GM21367 (cell line): Measurements from ENCODE around the gene SPON1.
"Not testable (repeated sequence)": the region's sequence is repeated elsewhere in the genome, so short reads cannot be mapped to it uniquely, and the experiment has no call there.

Experiments used
- ATAC-seq: cut with Tn5 transposase; IDR thresholded peaks from one replicate; pipeline ENCODE4 v1.9.1; 2021; ENCODE audit not compliant: unreplicated experiment

Gene SPON1

GRCh38 chr11:13962562-13963168, at the start of gene SPON1:
SPON1 (plus strand) TSS chr11:13962723; CDS start chr11:13962905, 182 bp downstream.
- no peak for ATAC-seq

DNA sequence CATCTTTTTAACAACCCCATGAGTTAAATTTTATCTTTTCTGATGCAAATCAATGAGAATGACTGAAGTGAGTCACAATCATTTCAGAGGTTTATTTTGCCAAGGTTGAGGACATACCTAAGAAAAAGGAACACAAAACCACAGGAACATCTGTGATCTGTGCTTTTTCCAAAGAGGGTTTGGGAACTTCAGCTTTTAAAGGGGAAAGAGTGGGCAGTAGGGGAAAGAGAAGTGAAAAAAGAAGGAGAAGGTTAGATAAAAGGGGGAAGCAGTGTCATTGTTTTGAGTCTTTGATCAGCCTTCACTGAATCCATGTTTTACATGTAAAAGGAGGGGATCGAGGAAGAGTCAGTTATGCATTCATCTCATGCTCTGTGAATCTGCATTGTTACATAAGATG, 45.3 kb upstream of the SPON1 start:
- ATAC-seq = no peak

DNA sequence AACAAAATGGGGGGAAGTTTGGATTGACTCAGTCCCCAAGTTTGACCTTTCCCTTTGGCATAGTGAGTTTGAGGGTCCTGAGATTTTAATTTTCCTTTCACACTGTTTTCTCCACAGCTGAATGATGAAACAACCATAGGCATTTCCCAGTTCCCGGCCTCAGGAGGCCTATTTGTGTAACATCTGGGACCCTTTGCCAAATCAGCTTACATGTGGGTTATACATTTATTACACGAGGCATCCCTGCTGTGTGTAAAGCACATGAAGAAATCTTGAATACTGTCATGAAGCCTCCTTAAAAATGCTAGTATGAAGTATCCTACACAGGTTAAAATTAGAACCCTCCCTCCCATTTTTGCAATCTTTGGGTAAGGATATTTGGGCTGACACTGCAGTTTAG, 44.6 kb upstream of the SPON1 start:
- no peak for ATAC-seq

DNA sequence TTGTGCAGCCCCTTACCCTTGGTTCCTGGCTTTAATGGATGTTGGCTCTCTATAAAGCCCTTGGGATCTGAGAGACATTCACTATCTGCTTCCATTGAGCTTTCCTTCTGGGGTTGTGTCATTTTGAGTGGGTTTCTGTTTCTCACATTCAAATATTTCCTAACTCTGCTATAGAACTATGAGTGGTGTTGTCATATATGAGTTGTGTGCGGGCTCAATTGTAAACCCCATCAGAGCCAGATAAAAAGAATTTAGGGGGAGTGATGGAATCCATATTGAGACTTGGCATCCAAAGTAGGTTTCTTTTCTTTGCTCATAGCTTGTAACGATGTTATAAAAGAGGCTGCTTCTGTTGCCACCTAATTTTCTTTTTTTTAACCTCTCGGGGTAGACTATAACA, 41.8 kb upstream of the SPON1 start:
- ATAC-seq = no peak

DNA sequence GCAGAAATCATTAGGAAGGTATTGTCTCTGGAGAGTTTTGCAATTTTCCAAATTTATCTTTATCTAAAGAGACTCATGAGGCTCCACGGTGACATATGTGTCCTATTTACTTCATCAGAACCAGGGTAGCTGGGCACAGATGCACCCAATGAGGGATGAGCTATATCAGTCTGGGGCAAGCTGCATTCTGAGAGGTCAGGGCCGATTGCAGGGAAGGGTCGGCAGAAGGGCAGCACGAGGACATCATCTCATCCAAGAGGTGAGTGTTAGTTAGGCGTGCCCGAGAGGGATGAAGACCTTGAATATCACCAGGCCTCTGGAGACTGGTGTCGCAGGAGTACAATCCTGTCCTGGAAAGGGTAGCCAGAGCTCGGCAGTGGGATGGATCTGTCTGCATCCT, 41.0 kb upstream of the SPON1 start:
- ATAC-seq = no peak

GRCh38 chr11:13923182-13923581, 39.3 kb upstream of the SPON1 start:
- ATAC-seq = no peak

DNA sequence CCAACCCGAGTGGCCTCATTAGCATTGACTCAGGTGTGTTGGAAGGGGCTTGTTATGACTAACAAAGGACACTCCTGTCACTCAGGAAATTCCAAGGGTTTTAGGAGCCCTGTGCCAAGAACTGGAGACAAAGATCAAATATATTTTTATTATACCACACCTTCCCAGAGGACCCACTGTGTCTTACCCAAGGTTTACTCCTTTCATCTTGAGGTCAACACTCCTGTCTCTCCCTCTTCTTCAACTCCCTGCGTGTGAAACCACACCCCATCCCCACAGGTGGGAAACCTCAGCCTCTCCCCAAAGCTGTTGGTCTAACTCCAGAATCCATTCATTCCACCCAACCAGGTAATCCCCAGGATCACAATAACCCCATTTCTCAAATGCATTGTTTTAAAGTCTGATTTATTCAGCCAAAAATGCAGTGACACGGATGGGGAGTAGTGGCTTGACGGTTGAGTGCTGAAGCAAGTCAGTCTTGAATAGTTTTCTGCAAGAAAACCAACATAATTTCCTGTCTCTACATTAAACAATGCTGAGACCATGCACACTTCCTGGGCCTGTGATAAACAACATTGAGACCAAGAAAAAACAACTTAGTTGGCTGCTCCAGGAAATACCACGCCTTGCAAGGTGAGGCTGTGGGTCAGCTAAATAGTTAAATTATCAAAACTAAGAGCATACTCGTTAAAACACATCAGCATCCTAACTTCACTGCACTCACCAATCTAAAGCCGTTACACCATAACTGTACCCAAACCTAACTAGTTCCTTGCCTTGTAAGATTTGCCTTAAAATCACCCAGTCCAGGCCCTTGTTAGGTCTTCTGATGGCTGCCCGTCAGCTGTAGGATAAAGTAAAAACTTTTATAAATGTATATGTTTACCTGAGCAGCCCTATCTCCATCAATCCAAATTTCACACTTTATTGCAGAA, 38.5 kb upstream of the SPON1 start:
- ATAC-seq = no peak

DNA sequence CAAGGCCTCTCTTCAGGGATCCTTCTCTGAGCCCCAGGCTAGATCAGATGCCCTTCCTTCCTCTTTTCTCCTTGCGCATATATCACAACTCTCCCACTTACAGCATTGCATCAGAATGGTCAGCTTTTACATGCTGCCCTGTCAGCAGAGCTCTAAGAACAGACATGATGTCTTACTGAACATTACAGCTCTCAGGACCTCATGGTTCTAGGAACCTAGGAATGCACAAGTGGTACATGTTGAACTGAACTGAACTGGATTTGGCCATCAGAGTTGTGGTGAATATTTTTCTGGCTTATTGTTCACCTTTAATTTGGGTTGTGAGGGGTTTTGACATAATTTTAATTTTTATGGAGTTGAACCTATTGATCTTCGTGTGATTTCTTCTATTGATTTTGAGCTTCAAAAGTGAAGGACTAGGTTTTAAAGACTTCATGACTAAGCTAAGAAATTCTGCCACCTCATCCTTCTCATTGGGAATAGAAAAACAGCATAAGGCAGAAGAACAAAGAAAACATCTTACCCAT, 37.7 kb upstream of the SPON1 start:
- ATAC-seq = no peak

GRCh38 chr11:13926366-13926765, 36.2 kb upstream of the SPON1 start:
- not testable (repeated sequence) for ATAC-seq

- no peak for ATAC-seq
Observed at GRCh38 chr11:13926981-13927380, 35.5 kb upstream of the SPON1 start.

GRCh38 chr11:13927481-13927880, 35.0 kb upstream of the SPON1 start:
- no peak for ATAC-seq

- no peak for ATAC-seq
Observed at GRCh38 chr11:13928566-13929251, 33.8 kb upstream of the SPON1 start.

DNA sequence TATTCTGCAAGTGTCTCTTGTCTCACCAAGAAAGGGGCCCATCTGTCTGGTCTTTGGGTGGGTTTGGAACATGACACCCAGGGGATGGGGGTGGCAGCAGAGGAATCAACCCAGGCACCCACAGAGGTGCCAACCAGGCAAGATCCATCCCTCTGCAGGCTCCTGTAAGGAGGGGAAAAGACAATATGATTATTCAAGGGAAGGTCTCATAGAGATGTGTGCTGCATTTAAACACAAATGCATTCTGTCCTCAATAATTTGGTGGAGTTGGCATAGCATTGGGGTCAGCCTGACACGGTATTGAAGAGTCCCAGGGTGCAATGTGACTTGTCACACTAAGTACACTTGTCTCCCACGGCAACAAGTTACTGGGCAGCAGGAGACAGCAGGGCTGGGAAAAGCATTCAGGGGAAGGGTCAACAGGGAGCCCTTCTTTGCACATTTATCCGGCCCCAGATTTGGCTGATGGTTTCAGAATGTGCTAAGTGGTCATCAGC, 33.1 kb upstream of the SPON1 start:
- no peak for ATAC-seq

DNA sequence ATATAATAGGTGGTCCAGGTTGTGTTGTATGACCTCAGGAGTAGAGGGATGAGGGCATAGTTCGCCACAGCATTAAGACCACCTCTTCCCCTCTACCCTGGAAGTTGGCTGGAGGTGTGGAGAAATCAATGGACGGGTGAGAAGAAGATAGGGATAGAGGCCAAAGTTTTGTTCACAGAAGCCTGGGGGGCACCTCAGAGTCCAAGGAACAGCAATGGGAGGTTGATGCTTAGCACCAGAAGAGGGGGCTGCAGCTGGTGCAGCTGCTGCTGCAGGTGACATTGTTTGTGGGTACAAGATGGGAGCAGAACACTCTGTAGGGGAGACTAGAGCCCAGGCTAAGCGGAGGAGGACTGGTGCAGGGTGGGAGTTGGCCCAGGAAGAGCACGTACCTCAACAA, 31.2 kb upstream of the SPON1 start:
- ATAC-seq = no peak

DNA sequence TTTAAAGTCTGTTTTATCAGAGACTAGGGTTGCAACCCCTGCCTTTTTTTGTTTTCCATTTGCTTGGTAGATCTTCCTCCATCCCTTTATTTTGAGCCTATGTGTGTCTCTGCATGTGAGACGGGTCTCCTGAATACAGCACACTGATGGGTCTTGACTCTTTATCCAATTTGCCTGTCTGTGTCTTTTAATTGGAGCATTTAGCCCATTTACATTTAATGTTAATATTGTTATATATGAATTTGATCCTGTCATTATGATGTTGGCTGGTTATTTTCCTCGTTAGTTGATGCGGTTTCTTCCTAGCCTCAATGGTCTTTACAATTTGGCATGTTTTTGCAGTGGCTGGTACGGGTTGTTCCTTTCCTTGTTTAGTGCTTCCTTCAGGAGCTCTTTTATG, 25.4 kb upstream of the SPON1 start:
- not testable (repeated sequence) for ATAC-seq

- ATAC-seq = not testable (repeated sequence)
Observed at GRCh38 chr11:13938829-13939228, 23.7 kb upstream of the SPON1 start.

GRCh38 chr11:13939961-13940906, 22.3 kb upstream of the SPON1 start:
- no peak for ATAC-seq

DNA sequence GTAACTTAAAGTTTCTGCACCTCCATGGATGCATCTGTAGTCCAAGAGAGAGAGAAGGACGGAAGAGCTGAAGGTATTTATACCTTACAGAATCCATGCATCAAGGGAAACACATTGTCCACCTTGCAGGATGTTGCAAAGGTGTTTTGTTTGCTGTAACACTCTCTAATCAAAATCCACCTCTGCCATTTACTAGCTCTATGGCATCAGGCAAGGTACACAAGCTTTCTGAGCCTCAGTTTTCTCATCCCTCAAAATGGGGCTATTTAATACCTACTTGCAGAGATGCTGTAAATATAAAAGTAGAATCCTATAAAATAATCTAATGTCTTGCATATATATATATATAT, 21.6 kb upstream of the SPON1 start:
- ATAC-seq = no peak

GRCh38 chr11:13941775-13942174, 20.7 kb upstream of the SPON1 start:
- no peak for ATAC-seq

DNA sequence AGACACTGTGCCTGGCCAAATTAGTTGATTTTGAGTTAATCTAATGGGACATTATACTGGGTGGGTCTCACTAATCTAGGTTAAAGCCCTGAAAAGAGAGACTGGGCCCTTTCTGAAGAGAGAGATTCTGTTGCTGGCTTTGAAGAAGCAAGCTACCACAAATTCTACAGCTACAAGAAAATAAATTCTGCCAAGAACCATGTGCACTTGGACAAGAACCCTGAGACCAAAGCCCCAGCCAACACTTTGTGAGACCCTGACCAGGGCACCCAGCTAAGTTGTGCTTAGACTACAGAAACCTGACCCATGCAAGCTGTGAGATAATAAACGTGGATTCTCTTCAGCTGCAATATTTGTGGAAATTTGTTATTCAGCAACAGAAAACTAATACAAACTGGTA, 20.1 kb upstream of the SPON1 start:
- no peak for ATAC-seq
